GM12872 (cell line): ENCODE results near the gene MICAL1.

Source experiments
- CTCF ChIP-seq: IDR thresholded peaks from 3 replicates; pipeline ENCODE4 v1.5.1; 2011; ENCODE audit warnings: low read depth, mild to moderate bottlenecking, low read length, moderate library complexity; ENCODE audit not compliant: insufficient read depth

MICAL1 gene

GRCh38 chr6:109456111-109456583 lies 575 bp upstream of the MICAL1 start:
- TF ChIP-seq CTCF = no peak

- no peak for TF ChIP-seq CTCF
Measured at GRCh38 chr6:109454496-109455436, 806 bp downstream of the MICAL1 start.

GRCh38 chr6:109453594-109454495 lies 1.7 kb downstream of the MICAL1 start:
- TF ChIP-seq CTCF = no peak

GRCh38 chr6:109453156-109453555 lies 2.4 kb downstream of the MICAL1 start:
- TF ChIP-seq CTCF = no peak

- no peak for TF ChIP-seq CTCF
Measured at GRCh38 chr6:109452181-109452580, 3.4 kb downstream of the MICAL1 start.

- no peak for TF ChIP-seq CTCF
Measured at GRCh38 chr6:109451376-109451775, 4.2 kb downstream of the MICAL1 start.

GRCh38 chr6:109450801-109451200 lies 4.8 kb downstream of the MICAL1 start:
- TF ChIP-seq CTCF = no peak
